ENCODE results near the gene AMER1.

AMER1 gene

GRCh38 chrX:64182208-64182607 lies 23.3 kb downstream of the AMER1 start:
- DNase-seq, result no peak

GRCh38 chrX:64176876-64177275 lies 28.6 kb downstream of the AMER1 start:
- DNase-seq, result no peak

GRCh38 chrX:64169988-64170387 lies 35.5 kb downstream of the AMER1 start:
- no peak for DNase-seq

- DNase-seq, result no peak
These were observed 52.7 kb downstream of the AMER1 start for GRCh38 chrX:64152857-64153256.

GRCh38 chrX:64151911-64152310 lies 53.6 kb downstream of the AMER1 start:
- no peak for DNase-seq

GRCh38 chrX:64150775-64151174 lies 54.7 kb downstream of the AMER1 start:
- DNase-seq, result no peak
